Neural progenitor cell (in vitro differentiated cells): Measurements from ENCODE around the gene CAP1. TPM values are rescaled to one million over a fixed set of nuclear protein-coding genes. Genes with fewer than 3 reads are reported as not detected.

ENCODE experiments used
- DNase-seq: peaks from one replicate; pipeline ENCODE4 v3.0.0-alpha.2; 2016; ENCODE audit warnings: low spot score
- H2AFZ ChIP-seq: fragments of 200-600 bp; sonication (generic); replicated peaks from 2 replicates; pipeline ENCODE4 v1.6.1; 2016; ENCODE audit warnings: antibody characterized with exemption
- H3F3A ChIP-seq: fragments of 200-600 bp; sonication (generic); 2 replicates; pipeline ENCODE4 v1.6.1; 2016; ENCODE audit warnings: antibody characterized with exemption, low read depth
- H3K27ac ChIP-seq: fragments of 200-600 bp; sonication (generic); 2 replicates; pipeline ENCODE4 v1.5.1; 2016; ENCODE audit warnings: mild to moderate bottlenecking
- H3K27me3 ChIP-seq: fragments of 200-600 bp; sonication (generic); 2 replicates; pipeline ENCODE4 v1.6.1; 2016; ENCODE audit warnings: mild to moderate bottlenecking, moderate library complexity
- H3K36me3 ChIP-seq: fragments of 200-600 bp; sonication (generic); 2 replicates; pipeline ENCODE4 v1.5.1; 2016
- H3K4me1 ChIP-seq: fragments of 200-600 bp; sonication (generic); 2 replicates; pipeline ENCODE4 v1.6.1; 2016; ENCODE audit warnings: mixed run types
- H3K4me2 ChIP-seq: fragments of 200-600 bp; sonication (generic); 2 replicates; pipeline ENCODE4 v1.6.1; 2016
- H3K4me3 ChIP-seq: fragments of 200-600 bp; sonication (generic); 2 replicates; pipeline ENCODE4 v1.5.1; 2016
- H3K79me2 ChIP-seq: fragments of 200-600 bp; sonication (generic); 2 replicates; pipeline ENCODE4 v1.6.1; 2016; ENCODE audit warnings: low read depth
- H3K9ac ChIP-seq: fragments of 200-600 bp; sonication (generic); 2 replicates; pipeline ENCODE4 v1.6.1; 2016
- H3K9me3 ChIP-seq: fragments of 200-600 bp; sonication (generic); 2 replicates; pipeline ENCODE4 v1.5.1; 2016; ENCODE audit warnings: low read depth
- H4K20me1 ChIP-seq: fragments of 200-600 bp; sonication (generic); 2 replicates; pipeline ENCODE4 v1.6.1; 2016; ENCODE audit warnings: low read depth
- H3K27ac Mint-ChIP-seq: 3 replicates; pipeline ENCODE4 v1.8.0; 2021; ENCODE audit warnings: mixed read lengths
- H3K27me3 Mint-ChIP-seq: 2 replicates; pipeline ENCODE4 v1.8.0; 2022; ENCODE audit warnings: low read depth, mild to moderate bottlenecking, inconsistent platforms, moderate library complexity, mixed read lengths; ENCODE audit not compliant: insufficient read depth
- H3K36me3 Mint-ChIP-seq: 3 replicates; pipeline ENCODE4 v1.8.0; 2021; ENCODE audit warnings: mixed read lengths
- H3K4me1 Mint-ChIP-seq: 3 replicates; pipeline ENCODE4 v1.8.0; 2021; ENCODE audit warnings: mixed read lengths
- H3K4me3 Mint-ChIP-seq: 3 replicates; pipeline ENCODE4 v1.8.0; 2021; ENCODE audit warnings: mild to moderate bottlenecking, moderate library complexity, mixed read lengths
- H3K9me3 Mint-ChIP-seq: 3 replicates; pipeline ENCODE4 v1.8.0; 2020; ENCODE audit warnings: mixed read lengths
- CTCF ChIP-seq: fragments of 200-600 bp; sonication (generic); IDR thresholded peaks from 2 replicates; pipeline ENCODE4 v1.5.1; 2017; ENCODE audit warnings: antibody characterized with exemption, mild to moderate bottlenecking
- EZH2 ChIP-seq: fragments of 200-600 bp; sonication (generic); IDR thresholded peaks from 2 replicates; pipeline ENCODE4 v1.6.1; 2017; ENCODE audit warnings: antibody characterized with exemption, mild to moderate bottlenecking, moderate library complexity
- EZH2phosphoT487 ChIP-seq: fragments of 200-600 bp; sonication (generic); IDR thresholded peaks from 2 replicates; pipeline ENCODE4 v1.6.1; 2017; ENCODE audit warnings: antibody characterized with exemption
- total RNA-seq: library from RNA; depleted of rRNA; stranded (reverse); fragments of >200 nt; gene quantifications from 2 replicates; pipeline ENCODE4 v1.2.3, GENCODE V29; 2015; ENCODE audit warnings: low replicate concordance

CAP1 gene
- total RNA-seq, 1 donor from 2014 or later: 150 TPM

- H3K4me3 ChIP-seq: no peak overlapping the region
- Mint-ChIP-seq H3K36me3 (peaks cover 40% of the 10 kb centered on the region), H3K9me3 (no peaks in the 10 kb centered on the region), H3K27ac (no peak overlapping the region), H3K4me1 (no peaks in the 10 kb centered on the region), H3K4me3 (no peak overlapping the region), H3K27me3 (no peaks in the 10 kb centered on the region)
- H2AFZ ChIP-seq: no peak overlapping the region
- H3K27ac ChIP-seq: no peak overlapping the region
- peaks cover 6% of the 10 kb centered on the region for H3K36me3 ChIP-seq
- H3K27me3 ChIP-seq: no peaks in the 10 kb centered on the region
- no peak for DNase-seq
- no peak overlapping the region for H3K9ac ChIP-seq
- no peaks in the 10 kb centered on the region for H3K9me3 ChIP-seq
- no peaks in the 10 kb centered on the region for H4K20me1 ChIP-seq
- no peaks in the 10 kb centered on the region for H3F3A ChIP-seq
- no peak for TF ChIP-seq EZH2
- TF ChIP-seq CTCF: no peak
- TF ChIP-seq EZH2phosphoT487: no peak
- no peak overlapping the region for H3K4me2 ChIP-seq
- no peaks in the 10 kb centered on the region for H3K4me1 ChIP-seq
- no peaks in the 10 kb centered on the region for H3K79me2 ChIP-seq
These were observed 26.5 kb downstream of the CAP1 start for GRCh38 chr1:40067023-40067422.

GRCh38 chr1:40067851-40068250 lies 27.3 kb downstream of the CAP1 start:
- Mint-ChIP-seq H3K36me3 (peaks cover 44% of the 10 kb centered on the region), H3K27me3 (no peaks in the 10 kb centered on the region), H3K27ac (no peak overlapping the region), H3K9me3 (no peaks in the 10 kb centered on the region), H3K4me1 (no peaks in the 10 kb centered on the region), H3K4me3 (no peak overlapping the region)
- Histone ChIP-seq H3K9ac (no peak overlapping the region), H3K27me3 (no peaks in the 10 kb centered on the region), H3K4me2 (no peak overlapping the region), H3K79me2 (no peaks in the 10 kb centered on the region), H3K9me3 (no peaks in the 10 kb centered on the region), H3K4me1 (no peaks in the 10 kb centered on the region), H2AFZ (no peak overlapping the region), H3K27ac (no peak overlapping the region), H3K4me3 (no peak overlapping the region), H3F3A (no peaks in the 10 kb centered on the region), H4K20me1 (no peaks in the 10 kb centered on the region), H3K36me3 (peaks cover 6% of the 10 kb centered on the region)
- TF ChIP-seq CTCF (no peak), EZH2phosphoT487 (no peak), EZH2 (no peak)
- no peak for DNase-seq

- no peaks in the 10 kb centered on the region for H3K4me1 ChIP-seq
- H3K9me3 ChIP-seq: no peaks in the 10 kb centered on the region
- no peak overlapping the region for H3K27ac ChIP-seq
- peaks cover 27% of the 10 kb centered on the region for H3K36me3 Mint-ChIP-seq
- no peak for DNase-seq
- no peaks in the 10 kb centered on the region for H3F3A ChIP-seq
- TF ChIP-seq EZH2 (no peak), CTCF (no peak), EZH2phosphoT487 (no peak)
- no peaks in the 10 kb centered on the region for H3K27me3 ChIP-seq
- H3K36me3 ChIP-seq: no peaks in the 10 kb centered on the region
- H3K27me3 Mint-ChIP-seq: peaks cover 4% of the 10 kb centered on the region
- H2AFZ ChIP-seq: no peak overlapping the region
- H3K79me2 ChIP-seq: no peaks in the 10 kb centered on the region
- no peak overlapping the region for H3K4me3 ChIP-seq
- H3K27ac Mint-ChIP-seq: no peak overlapping the region
- no peaks in the 10 kb centered on the region for H3K4me1 Mint-ChIP-seq
- H3K4me3 Mint-ChIP-seq: no peak overlapping the region
- no peak overlapping the region for H3K4me2 ChIP-seq
- no peaks in the 10 kb centered on the region for H4K20me1 ChIP-seq
- no peaks in the 10 kb centered on the region for H3K9me3 Mint-ChIP-seq
- H3K9ac ChIP-seq: no peak overlapping the region
These were observed 31.6 kb downstream of the CAP1 start for GRCh38 chr1:40072142-40072541.
